HEK293 (cell line): ENCODE data around the gene NCK1.

Experiments
- TCF7L2 ChIP-seq: IDR thresholded peaks from 2 replicates; pipeline ENCODE4 v1.6.1; 2011; ENCODE audit warnings: low read depth, mild to moderate bottlenecking, inconsistent platforms, low read length, moderate library complexity, borderline replicate concordance
- ZNF274 ChIP-seq, 2 experiments: fragments of 200-500 bp in 1 of 2; fragments of 450-650 bp in 1 of 2; sonication (Bioruptor generic) in 1 of 2; formaldehyde crosslinking in 1 of 2; IDR thresholded peaks; 2 replicates each; pipeline versions ENCODE4 v1.5.1 to v1.6.1; 2014 to 2016; ENCODE audit warnings: borderline replicate concordance in 1 of 2, inconsistent platforms in 1 of 2, low read length in 1 of 2, missing biosample characterization in 1 of 2, missing genetic modification characterization in 1 of 2
- ZNF623 ChIP-seq: fragments of 450-650 bp; formaldehyde crosslinking; IDR thresholded peaks from 2 replicates; pipeline ENCODE4 v1.5.1; 2016; ENCODE audit warnings: missing biosample characterization, missing genetic modification characterization
- TF ChIP-seq, protein P1 (sequence below): fragments of 450-650 bp; formaldehyde crosslinking; IDR thresholded peaks from 2 replicates; pipeline ENCODE4 v1.5.1; 2016; ENCODE audit warnings: missing biosample characterization, missing genetic modification characterization

DNA sequence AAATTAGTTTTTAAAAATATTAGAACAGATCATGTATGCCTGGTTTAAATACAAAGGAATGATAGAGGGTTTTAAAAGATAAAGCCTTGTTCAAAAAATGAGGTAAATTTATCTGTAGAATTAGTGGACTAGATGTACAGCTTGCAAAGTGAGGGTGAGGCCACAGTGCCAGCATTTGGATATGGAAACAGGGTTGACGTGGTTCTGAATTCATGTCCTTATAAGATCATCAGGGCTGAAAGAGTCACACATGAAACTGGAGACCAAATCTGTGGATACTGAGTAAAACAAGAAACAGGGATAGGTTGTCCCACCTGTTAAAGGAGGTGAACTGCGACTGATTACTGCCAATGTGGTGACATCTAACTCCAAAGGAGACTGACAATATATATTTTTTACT, 46.3 kb downstream of the NCK1 start:
- TF ChIP-seq ZNF623, result no peak
- TF ChIP-seq ZNF274 (IDR thresholded peaks at IDR 0.05; ENCODE audit: low read length), result no peak
- TF ChIP-seq ZNF274 (tag by site-specific recombination; IDR thresholded peaks at IDR 0.05; ENCODE audit: borderline replicate concordance), result no peak
- TF ChIP-seq, protein P1, sequence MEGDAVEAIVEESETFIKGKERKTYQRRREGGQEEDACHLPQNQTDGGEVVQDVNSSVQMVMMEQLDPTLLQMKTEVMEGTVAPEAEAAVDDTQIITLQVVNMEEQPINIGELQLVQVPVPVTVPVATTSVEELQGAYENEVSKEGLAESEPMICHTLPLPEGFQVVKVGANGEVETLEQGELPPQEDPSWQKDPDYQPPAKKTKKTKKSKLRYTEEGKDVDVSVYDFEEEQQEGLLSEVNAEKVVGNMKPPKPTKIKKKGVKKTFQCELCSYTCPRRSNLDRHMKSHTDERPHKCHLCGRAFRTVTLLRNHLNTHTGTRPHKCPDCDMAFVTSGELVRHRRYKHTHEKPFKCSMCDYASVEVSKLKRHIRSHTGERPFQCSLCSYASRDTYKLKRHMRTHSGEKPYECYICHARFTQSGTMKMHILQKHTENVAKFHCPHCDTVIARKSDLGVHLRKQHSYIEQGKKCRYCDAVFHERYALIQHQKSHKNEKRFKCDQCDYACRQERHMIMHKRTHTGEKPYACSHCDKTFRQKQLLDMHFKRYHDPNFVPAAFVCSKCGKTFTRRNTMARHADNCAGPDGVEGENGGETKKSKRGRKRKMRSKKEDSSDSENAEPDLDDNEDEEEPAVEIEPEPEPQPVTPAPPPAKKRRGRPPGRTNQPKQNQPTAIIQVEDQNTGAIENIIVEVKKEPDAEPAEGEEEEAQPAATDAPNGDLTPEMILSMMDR (tag by site-specific recombination), result no peak
- TF ChIP-seq TCF7L2, result no peak
